ENCODE data around the gene LRRC23. TPM values are rescaled to one million over a fixed set of nuclear protein-coding genes. Genes with fewer than 3 reads are reported as not detected.

Gene LRRC23
- total and polyA plus RNA-seq, 12 donors: 6.9 to 29.0 (median 13.1) TPM

- peaks cover 21 to 37% of the 10 kb centered on the region in 2 donors for H3K4me1 ChIP-seq (replicated peaks in 1 of 2)
- peaks cover 0 to 73% of the 10 kb centered on the region in 2 donors for H3K36me3 ChIP-seq (replicated peaks in 1 of 2)
- WGBS, 4 donors: 76 to 85% (median 81%) methylated on average over 15 to 19 of the region's 19 CpGs
- peak overlapping the region in 4 of 5 donors; percentile 97 to 98 (median 98) for H3K27ac ChIP-seq
- intact Hi-C loops (cut with DNase I): no loop called here
- H3K27me3 ChIP-seq: no peaks in the 10 kb centered on the region
- H3K9me3 ChIP-seq (replicated peaks in 1 of 3): no peaks in the 10 kb centered on the region
- peak overlapping the region in 1 of 4 donors; percentile 93 for H3K4me3 ChIP-seq
- DNase-seq: peak in 1 of 7 donors; percentile 50
- TF ChIP-seq, protein P1, sequence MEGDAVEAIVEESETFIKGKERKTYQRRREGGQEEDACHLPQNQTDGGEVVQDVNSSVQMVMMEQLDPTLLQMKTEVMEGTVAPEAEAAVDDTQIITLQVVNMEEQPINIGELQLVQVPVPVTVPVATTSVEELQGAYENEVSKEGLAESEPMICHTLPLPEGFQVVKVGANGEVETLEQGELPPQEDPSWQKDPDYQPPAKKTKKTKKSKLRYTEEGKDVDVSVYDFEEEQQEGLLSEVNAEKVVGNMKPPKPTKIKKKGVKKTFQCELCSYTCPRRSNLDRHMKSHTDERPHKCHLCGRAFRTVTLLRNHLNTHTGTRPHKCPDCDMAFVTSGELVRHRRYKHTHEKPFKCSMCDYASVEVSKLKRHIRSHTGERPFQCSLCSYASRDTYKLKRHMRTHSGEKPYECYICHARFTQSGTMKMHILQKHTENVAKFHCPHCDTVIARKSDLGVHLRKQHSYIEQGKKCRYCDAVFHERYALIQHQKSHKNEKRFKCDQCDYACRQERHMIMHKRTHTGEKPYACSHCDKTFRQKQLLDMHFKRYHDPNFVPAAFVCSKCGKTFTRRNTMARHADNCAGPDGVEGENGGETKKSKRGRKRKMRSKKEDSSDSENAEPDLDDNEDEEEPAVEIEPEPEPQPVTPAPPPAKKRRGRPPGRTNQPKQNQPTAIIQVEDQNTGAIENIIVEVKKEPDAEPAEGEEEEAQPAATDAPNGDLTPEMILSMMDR (IDR thresholded peaks at IDR 0.05): no peak
- no peak for TF ChIP-seq POLR2A (IDR thresholded peaks at IDR 0.05)
These were observed 38.3 kb upstream of the LRRC23 start for GRCh38 chr12:6866163-6866919.

GRCh38 chr12:6866920-6867412, 37.7 kb upstream of the LRRC23 start:
- Histone ChIP-seq H3K4me3 (peak overlapping the region in 3 of 4 donors; percentile 31 to 93 (median 74)), H3K27ac (peak overlapping the region; percentile 39 to 98 (median 97)), H3K36me3 (replicated peaks in 1 of 2) (peaks cover 0 to 71% of the 10 kb centered on the region in 2 donors), H3K27me3 (no peaks in the 10 kb centered on the region), H3K4me1 (replicated peaks in 1 of 2) (peaks cover 28 to 43% of the 10 kb centered on the region in 2 donors), H3K9me3 (replicated peaks in 1 of 3) (no peaks in the 10 kb centered on the region)
- TF ChIP-seq, protein P1 (IDR thresholded peaks at IDR 0.05): no peak
- TF ChIP-seq POLR2A (IDR thresholded peaks at IDR 0.05): no peak
- WGBS, 4 donors: 1 to 5% (median 2%) methylated on average over 13 to 33 of the region's 33 CpGs
- intact Hi-C loops (cut with DNase I): no loop called here
- DNase-seq: peak; percentile 58 to 74 (median 72)

DNA sequence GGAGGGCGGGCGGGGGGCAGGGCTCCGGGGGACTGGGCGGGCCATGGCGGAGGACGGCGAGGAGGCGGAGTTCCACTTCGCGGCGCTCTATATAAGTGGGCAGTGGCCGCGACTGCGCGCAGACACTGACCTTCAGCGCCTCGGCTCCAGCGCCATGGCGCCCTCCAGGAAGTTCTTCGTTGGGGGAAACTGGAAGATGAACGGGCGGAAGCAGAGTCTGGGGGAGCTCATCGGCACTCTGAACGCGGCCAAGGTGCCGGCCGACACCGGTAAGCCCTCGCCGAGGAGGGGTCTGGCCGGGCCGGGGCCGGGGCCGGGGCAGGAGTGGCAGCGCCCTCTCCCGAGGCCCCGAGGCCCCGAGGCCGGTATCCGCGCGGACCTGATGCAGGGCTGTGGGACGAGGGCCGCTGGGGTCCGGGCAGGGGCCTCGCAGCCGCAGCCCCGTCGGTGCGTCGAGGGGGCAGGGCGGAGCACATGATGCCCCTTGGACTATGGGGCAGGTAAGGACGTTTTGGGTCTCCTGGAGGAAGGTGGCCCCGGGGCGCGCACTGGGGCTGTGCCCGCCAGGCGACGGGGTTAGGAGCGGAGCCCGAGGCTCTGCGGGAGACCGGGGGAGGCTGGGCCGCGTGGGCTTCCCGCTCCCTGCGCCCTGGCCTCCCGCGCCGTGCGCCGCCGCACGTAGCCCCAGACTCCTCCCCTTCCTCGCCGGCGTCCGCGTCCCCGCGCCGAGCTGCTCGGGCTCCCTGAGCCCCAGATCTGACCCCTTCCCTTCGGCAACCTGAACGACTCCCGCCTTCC, 37.0 kb upstream of the LRRC23 start, which contains the start of gene TPI1:
TPI1 (plus strand) TSS at position 119 of the 798 bp plus-strand sequence; CDS start at position 155, 36 bp downstream.
- Histone ChIP-seq H3K27ac (peak within 1 kb of the TSS; percentile 97 to 98 (median 97)), H3K27me3 (no peaks in the 10 kb centered on the region), H3K4me1 (replicated peaks in 1 of 2) (peaks cover 31 to 50% of the 10 kb centered on the region in 2 donors), H3K4me3 (peak within 1 kb of the TSS; percentile 57 to 93 (median 73)), H3K9me3 (replicated peaks in 1 of 3) (no peaks in the 10 kb centered on the region), H3K36me3 (replicated peaks in 1 of 2) (peaks cover 0 to 64% of the 10 kb centered on the region in 2 donors)
- DNase-seq: peak; percentile 82 to 92 (median 89)
- intact Hi-C loops (cut with DNase I): no loop called here
- TF ChIP-seq, protein P1 (IDR thresholded peaks at IDR 0.05): peak in 1 of 6 experiments; percentile 1
- peak; percentile 97 to 98 for TF ChIP-seq POLR2A (IDR thresholded peaks at IDR 0.05)
- 0 to 1% (median 0%) methylated on average over 19 to 86 of the region's 86 CpGs for WGBS, 4 donors

Data from adrenal gland (tissue), 12 donors.